Ovary (tissue), 9 donors: Measurements from ENCODE around the gene MLX. TPM values are rescaled to one million over a fixed set of nuclear protein-coding genes. Genes with fewer than 3 reads are reported as not detected.
A peak's percentile ranks its signal among the peaks of the same experiment; 100 is the strongest.
"Not testable (repeated sequence)": the region's sequence is repeated elsewhere in the genome, so short reads cannot be mapped to it uniquely, and the experiment has no call there.

Experiments used
- DNase-seq, 5 donors: peaks; one replicate each; pipeline ENCODE4 v3.0.0-alpha.2; 2019 to 2020
- H3K27ac ChIP-seq, 2 donors: fragments of 200-600 bp; one replicate each; pipeline versions ENCODE4 v1.5.1 to v1.8.0; 2019 to 2022
- H3K27me3 ChIP-seq: fragments of 200-600 bp; one replicate; pipeline ENCODE4 v1.8.0; 2022
- H3K36me3 ChIP-seq: fragments of 200-600 bp; sonication (generic); one replicate; pipeline ENCODE4 v1.5.1; 2019
- H3K4me1 ChIP-seq: one replicate; pipeline ENCODE4 v1.8.1; 2013; ENCODE audit warnings: mild to moderate bottlenecking, moderate library complexity; ENCODE audit not compliant: insufficient read depth
- H3K4me3 ChIP-seq: fragments of 200-600 bp; sonication (generic); one replicate; pipeline ENCODE4 v1.5.1; 2017
- H3K9me3 ChIP-seq, 2 donors: fragments of 200-600 bp in 1 of 2; sonication (generic) in 1 of 2; one replicate each; pipeline versions ENCODE4 v1.5.1 to v1.8.1; 2013 to 2019; ENCODE audit warnings: mild to moderate bottlenecking in 1 of 2, moderate library complexity in 1 of 2
- EP300 ChIP-seq: sonication (generic); formaldehyde crosslinking; IDR thresholded peaks from one replicate; pipeline ENCODE4 v1.6.1; 2017; ENCODE audit warnings: antibody characterized with exemption
- POLR2A ChIP-seq: fragments of 450-650 bp; IDR thresholded peaks from one replicate; pipeline ENCODE4 v1.6.1; 2017; ENCODE audit warnings: antibody characterized with exemption, mild to moderate bottlenecking, moderate library complexity
- WGBS, 3 donors: extraction: QIAGEN DNeasy Blood & Tissue Kit in 1 of 3; methylation state at CpG; one replicate each; pipeline versions ENCODE4 v1.1.5 to v1.1.7; 2013 to 2017; 5-methylcytosine and 5-hydroxymethylcytosine counted together
- intact Hi-C, 4 donors: fragments of 100-400 bp; cut with DNase I; formaldehyde crosslinking; loops; one replicate each; pipeline versions ENCODE4 v1.11.0 to v1.15.1; 2022 to 2023
- polyA plus RNA-seq, 2 donors: library from polyadenylated mRNA; stranded (reverse); fragments of 200-250 nt in 1 of 2; fragments of 350-450 nt in 1 of 2; fragmentation: Illumina TruSeq in 1 of 2; extraction: RNeasy Lipid Tissue Mini Kit (QIAGEN cat#74804) in 1 of 2; gene quantifications; one replicate each; pipeline ENCODE4 v1.2.3, GENCODE V29; 2013 to 2014
- total RNA-seq, 7 donors: library from RNA; depleted of rRNA in 2 of 7; stranded (reverse); fragments of >200 nt in 2 of 7; fragmentation: NEBNext Ultra II Directional in 3 of 7; extraction: Animal tissue kit (Norgen Biotek cat#: 25700) in 3 of 7; gene quantifications; one replicate each; pipeline versions ENCODE4 v1.1.0 to v1.2.4, GENCODE V29; 2016 to 2023
- TF ChIP-seq, protein P1 (sequence below), 3 donors: fragments of 450-650 bp in 2 of 3; fragments of 200-600 bp in 1 of 3; IDR thresholded peaks; one replicate each; pipeline versions ENCODE4 v1.5.1 to v1.8.0; 2016 to 2022; ENCODE audit warnings: antibody characterized with exemption in 3 of 3, mild to moderate bottlenecking in 1 of 3
- donor health status: DM: no; HTN: no; CAD: no; lungs with moderate emphysema.
- donor health status: DM: no; HTN: no; CAD: no.
- donor health status: Bipolar disorder and iron deficiency.
- donor health status: DM: yes; HTN: yes; CAD: no.
- donor health status: DM: no; HTN: no; CAD: no.
- donor health status: DM: yes; HTN: yes; CAD: no.

The MLX gene
- total and polyA plus RNA-seq, 9 donors, result 16.5 to 50.8 (median 24.4) TPM

DNA sequence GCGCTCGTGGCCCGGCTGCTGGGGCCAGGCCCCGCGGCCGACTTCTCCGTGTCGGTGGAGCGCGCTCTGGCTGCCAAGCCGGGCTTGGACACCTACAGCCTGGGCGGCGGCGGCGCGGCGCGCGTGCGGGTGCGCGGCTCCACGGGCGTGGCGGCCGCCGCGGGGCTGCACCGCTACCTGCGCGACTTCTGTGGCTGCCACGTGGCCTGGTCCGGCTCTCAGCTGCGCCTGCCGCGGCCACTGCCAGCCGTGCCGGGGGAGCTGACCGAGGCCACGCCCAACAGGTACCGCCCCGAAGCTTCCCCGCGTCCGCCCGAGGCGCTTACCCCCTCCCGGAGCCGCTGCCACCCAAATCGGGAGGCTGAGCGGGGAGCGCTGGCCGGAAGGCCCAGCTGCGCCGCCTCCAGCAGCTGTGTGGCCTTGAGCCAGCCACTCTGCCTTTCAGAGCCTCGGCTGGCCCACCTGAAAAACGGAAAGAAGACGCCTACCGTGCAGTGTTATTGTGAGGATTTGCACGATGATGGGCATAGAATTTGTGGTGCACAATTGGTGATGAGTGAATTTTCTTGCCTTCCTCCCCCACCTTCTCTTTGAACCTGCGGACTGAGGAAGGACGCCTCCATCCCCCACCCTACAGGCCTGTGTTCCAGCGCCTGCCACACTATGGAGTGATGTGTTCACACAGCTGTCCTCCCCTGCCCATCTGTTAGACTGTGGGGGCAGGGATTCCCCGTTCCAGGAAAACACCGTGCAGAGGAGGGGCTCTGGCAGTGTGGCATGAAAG, 30.3 kb upstream of the MLX start:
- WGBS, 3 donors, result 1% methylated on average over 60 to 65 of the region's 65 CpGs
- Histone ChIP-seq H3K27ac (peak overlapping the region; percentile 93 to 94), H3K36me3 (no peaks in the 10 kb centered on the region), H3K4me3 (peak overlapping the region; percentile 66), H3K27me3 (no peaks in the 10 kb centered on the region), H3K9me3 (no peaks in the 10 kb centered on the region), H3K4me1 (peaks cover 10% of the 10 kb centered on the region)
- no peak for TF ChIP-seq POLR2A
- TF ChIP-seq, protein P1, sequence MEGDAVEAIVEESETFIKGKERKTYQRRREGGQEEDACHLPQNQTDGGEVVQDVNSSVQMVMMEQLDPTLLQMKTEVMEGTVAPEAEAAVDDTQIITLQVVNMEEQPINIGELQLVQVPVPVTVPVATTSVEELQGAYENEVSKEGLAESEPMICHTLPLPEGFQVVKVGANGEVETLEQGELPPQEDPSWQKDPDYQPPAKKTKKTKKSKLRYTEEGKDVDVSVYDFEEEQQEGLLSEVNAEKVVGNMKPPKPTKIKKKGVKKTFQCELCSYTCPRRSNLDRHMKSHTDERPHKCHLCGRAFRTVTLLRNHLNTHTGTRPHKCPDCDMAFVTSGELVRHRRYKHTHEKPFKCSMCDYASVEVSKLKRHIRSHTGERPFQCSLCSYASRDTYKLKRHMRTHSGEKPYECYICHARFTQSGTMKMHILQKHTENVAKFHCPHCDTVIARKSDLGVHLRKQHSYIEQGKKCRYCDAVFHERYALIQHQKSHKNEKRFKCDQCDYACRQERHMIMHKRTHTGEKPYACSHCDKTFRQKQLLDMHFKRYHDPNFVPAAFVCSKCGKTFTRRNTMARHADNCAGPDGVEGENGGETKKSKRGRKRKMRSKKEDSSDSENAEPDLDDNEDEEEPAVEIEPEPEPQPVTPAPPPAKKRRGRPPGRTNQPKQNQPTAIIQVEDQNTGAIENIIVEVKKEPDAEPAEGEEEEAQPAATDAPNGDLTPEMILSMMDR (IDR thresholded peaks at IDR 0.05), result peak in 1 of 3 donors; percentile 39
- TF ChIP-seq EP300, result no peak
- intact Hi-C loops, result no loop called here
- peak; percentile 84 to 91 (median 88) for DNase-seq

DNA sequence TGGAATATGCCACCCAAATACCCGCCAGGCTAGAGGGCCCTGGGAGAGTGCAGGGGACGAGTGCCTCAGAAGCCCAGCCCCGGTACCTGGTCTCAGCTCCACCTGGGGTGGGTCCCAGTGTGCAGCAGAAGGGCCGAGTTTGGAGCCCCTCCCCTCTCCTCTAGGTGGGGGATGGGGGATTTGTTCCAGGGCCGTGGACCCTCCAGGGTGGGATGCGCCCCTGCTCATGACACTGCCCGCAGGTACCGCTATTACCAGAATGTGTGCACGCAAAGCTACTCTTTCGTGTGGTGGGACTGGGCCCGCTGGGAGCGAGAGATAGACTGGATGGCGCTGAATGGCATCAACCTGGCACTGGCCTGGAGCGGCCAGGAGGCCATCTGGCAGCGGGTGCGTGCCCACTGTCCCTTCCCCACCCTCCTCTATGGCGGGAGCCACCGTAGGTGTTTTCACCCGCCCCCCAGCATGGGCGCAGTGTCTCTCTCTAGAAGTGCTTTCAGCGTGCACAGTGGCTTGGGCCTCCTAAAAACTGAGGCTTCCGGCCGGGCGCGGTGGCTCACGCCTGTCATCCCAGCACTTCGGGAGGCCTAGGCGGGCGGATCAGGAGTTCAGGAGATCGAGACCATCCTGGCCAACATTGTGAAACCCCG, 29.6 kb upstream of the MLX start:
- peak in 1 of 5 donors; percentile 57 for DNase-seq
- H3K9me3 ChIP-seq, result no peaks in the 10 kb centered on the region
- peaks cover 8% of the 10 kb centered on the region for H3K4me1 ChIP-seq
- TF ChIP-seq, protein P1 (IDR thresholded peaks at IDR 0.05), result no peak
- TF ChIP-seq POLR2A, result no peak
- TF ChIP-seq EP300, result no peak
- 80 to 84% (median 80%) methylated on average over 31 of the region's 31 CpGs for WGBS, 3 donors
- intact Hi-C loops, result no loop called here
- H3K4me3 ChIP-seq, result peak overlapping the region; percentile 66
- H3K27me3 ChIP-seq, result no peaks in the 10 kb centered on the region
- H3K36me3 ChIP-seq, result no peaks in the 10 kb centered on the region
- H3K27ac ChIP-seq, result peak overlapping the region; percentile 93 to 94

DNA sequence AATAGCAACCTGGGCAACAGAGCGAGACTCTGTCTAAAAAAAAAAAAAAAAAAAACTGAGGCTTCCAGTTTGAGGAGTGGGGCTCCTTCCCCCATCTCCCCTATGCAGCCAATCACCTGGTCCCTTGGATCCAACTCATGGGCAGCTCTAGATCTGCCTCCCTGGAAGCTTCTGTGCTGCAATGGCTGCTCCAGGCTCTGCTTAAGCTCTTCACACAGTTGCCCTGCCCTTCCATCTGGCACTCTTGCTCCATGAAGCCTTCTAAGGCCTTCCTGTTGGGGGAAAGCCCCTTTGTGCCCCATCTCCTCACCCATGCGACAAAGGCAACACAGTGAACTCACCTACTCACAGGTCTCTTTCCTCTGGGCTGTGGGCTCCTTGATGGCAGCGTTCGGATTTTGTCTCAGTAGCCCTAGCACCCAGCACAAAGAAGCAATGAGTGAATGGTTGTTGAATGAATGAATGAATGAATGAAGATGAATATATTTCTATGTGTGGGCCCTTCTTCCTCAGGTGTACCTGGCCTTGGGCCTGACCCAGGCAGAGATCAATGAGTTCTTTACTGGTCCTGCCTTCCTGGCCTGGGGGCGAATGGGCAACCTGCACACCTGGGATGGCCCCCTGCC, 29.0 kb upstream of the MLX start:
- TF ChIP-seq, protein P1 (IDR thresholded peaks at IDR 0.05), result no peak
- TF ChIP-seq POLR2A (no peak), EP300 (no peak)
- intact Hi-C loops, result no loop called here
- WGBS, 3 donors, result 89 to 97% (median 95%) methylated on average over 5 of the region's 5 CpGs

DNA sequence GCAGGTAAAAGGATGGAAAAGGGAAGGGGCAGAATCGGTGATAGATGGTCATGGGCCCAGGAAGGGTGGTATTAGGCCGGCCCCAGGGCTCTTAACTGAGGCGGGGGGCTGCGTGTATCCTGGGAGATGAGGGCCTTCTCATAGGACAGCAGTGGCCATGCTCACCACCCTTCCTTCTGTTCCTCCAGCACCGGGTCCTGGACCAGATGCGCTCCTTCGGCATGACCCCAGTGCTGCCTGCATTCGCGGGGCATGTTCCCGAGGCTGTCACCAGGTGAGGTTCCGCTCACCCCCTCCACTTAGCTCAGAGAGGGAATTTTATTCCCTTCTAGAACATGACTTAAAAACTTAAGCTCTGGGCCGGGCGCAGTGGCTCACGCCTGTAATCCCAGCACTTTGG, 28.4 kb upstream of the MLX start:
- DNase-seq, result no peak
- Histone ChIP-seq H3K9me3 (no peaks in the 10 kb centered on the region), H3K4me3 (no peak overlapping the region), H3K36me3 (no peaks in the 10 kb centered on the region), H3K27ac (no peak overlapping the region), H3K27me3 (no peaks in the 10 kb centered on the region), H3K4me1 (peaks cover 8% of the 10 kb centered on the region)
- 92 to 94% (median 93%) methylated on average over 14 of the region's 14 CpGs for WGBS, 3 donors
- TF ChIP-seq POLR2A (no peak), EP300 (no peak)
- TF ChIP-seq, protein P1 (IDR thresholded peaks at IDR 0.05), result no peak
- intact Hi-C loops, result no loop called here

More for the DNA sequence above, 29.0 kb upstream of the MLX start:
- no peaks in the 10 kb centered on the region for H3K36me3 ChIP-seq
- no peak overlapping the region for H3K27ac ChIP-seq
- no peak for DNase-seq
- no peaks in the 10 kb centered on the region for H3K27me3 ChIP-seq
- peaks cover 8% of the 10 kb centered on the region for H3K4me1 ChIP-seq
- H3K4me3 ChIP-seq, result no peak overlapping the region
- H3K9me3 ChIP-seq, result no peaks in the 10 kb centered on the region

DNA sequence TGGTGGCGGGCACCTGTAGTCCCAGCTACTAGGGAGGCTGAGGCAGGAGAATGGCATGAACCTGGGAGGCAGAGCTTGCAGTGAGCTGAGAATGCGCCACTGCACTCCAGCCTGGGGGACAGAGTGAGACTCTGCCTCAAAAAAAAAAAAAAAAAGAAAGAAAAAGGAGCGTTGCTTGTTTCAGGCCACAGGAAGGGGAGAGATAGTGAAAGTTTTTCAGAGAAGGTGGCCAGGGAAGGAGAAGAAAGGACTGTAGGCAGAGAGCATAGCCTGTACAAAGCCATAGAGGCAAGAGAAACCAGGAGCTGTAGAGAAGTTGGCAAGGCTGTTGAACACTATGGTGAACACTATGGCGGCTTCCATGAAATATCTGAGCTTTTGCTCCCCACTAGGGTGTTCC, 26.3 kb upstream of the MLX start:
- WGBS, 3 donors, result 78 to 84% (median 83%) methylated on average over 4 of the region's 4 CpGs
- H3K4me3 ChIP-seq, H3K27ac ChIP-seq, H3K27me3 ChIP-seq, intact Hi-C loops, DNase-seq, H3K9me3 ChIP-seq, H3K4me1 ChIP-seq, H3K36me3 ChIP-seq: not testable (repeated sequence)
